AG08395 (cell line): ENCODE data around the gene HOXD11.
A peak's percentile ranks its signal among the peaks of the same experiment; 100 is the strongest.

Experiments
- DNase-seq: peaks from one replicate; pipeline ENCODE4 v3.0.0; 2012; ENCODE audit warnings: mixed read lengths, low spot score

HOXD11 gene

GRCh38 chr2:176131848-176132158, 24.7 kb downstream of the HOXD11 start:
- DNase-seq = no peak

DNA sequence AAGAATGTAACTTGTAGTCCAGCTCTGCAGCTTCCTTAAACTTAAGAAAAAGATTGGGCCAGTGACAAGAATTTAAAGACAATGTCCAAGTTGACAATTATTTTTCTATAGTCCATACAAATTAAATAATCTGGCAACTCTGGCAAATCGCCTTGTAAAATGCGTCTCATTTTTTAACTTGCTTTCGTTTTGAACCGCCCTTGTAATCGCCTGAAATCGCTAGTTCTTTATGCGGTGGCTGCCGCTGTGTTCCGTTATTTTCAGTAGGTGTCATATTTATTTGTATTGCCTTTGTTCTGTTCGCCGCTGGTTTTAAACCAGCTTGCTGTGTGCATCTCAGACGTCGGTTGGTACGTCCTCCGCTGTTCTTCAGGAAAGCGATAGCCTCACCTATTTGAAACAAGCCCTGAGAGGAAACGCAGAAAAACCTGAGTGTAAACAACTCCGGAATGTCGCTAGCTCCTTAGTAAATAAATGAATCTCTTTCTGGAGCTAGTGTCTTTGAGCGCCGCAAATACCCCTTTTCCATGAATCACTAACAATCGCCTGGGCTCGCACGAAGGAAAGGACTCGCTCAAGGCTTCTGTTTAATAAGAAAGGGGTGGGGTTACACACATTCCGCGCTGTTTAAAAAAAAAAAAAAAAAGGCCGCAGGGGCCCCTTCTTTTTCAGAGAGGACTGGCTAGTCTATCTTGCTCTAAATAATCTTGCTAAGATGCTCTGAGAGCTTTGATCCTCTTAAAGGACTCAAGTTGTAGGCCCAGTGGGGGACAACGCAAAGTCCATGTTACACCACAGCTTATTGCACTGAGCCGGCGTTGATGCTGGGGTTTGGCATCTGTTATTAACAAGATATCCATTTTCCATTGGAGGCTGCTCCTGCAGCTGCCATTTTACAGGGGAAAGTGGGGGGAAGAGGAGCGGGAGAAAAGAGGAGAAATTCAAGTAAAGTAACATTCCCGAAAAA, 25.4 kb downstream of the HOXD11 start:
- DNase-seq = no peak

DNA sequence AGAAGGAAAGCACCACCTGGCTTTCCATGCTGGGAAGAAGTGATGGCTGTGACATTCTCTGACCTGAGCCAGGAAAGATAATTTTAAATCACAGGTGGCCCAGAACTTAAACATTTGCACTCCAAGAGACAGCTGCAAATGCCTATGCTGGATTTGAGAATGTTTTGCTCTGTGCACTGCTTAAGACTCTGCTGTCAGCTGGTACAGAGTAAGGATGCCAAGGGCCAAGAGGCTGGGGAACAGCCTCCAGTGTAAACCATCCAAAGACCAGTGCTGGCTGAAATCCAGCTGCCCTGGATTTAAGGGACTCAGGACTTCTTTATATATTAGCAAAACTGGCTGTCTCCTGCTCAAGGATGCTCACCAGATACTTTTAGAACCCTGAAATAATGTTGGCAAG, 26.3 kb downstream of the HOXD11 start:
- DNase-seq = no peak

DNA sequence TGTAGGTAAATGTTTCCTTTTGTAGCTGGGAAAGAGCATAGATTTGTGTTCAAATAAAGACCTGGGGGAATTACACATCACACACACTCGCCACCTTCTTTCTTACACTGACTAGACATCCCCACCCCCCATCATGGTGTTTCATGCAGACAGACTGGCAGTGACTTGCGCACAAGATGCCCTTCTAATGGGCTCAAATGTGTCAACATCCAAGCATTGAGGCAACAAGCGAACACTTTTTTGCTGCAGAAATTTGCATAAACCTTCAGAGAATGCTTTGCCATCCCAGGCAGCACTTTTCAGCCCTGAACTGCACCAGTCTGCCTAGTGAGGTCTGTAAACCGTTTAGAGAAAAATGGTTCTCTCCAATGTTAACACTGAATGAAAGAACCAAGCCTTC, 27.0 kb downstream of the HOXD11 start:
- DNase-seq = no peak

DNA sequence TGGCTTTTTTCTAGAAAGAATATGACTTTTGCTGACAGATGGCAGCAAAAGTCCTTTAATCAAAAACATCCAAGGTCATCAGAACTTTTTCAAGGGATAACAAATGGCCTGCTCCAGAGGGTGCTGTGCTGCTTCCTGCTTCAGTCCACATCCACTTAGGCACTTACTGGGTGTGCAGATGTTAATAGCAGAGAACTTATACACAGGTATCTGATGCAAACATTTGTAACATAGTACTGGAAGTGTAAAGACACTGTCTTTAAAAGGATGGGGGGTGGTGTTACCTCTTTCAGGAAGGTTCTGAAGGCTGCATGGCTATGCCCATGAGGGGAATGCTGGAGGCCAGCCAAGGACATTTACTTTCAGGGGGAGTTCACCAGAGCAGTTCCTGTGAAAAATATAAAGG, 28.0 kb downstream of the HOXD11 start:
- no peak for DNase-seq

GRCh38 chr2:176136374-176137251, 29.5 kb downstream of the HOXD11 start:
- peak; percentile 55 for DNase-seq

DNA sequence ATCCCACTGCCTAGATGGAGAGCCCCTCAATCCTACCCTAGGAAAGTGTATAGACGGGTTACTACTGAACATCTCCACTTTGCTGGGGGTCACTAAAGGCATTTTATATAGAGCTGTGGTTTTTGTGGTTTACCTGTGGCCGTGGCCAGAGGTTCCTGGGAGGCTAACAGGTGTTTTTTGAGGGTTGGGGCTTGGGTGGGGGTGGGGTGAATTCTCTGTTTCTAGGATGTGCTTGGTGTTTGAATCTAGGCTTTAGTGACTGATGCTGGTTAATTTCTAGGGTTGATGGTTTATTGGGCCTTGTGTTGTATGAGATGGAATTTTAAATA, 30.1 kb downstream of the HOXD11 start:
- no peak for DNase-seq

DNA sequence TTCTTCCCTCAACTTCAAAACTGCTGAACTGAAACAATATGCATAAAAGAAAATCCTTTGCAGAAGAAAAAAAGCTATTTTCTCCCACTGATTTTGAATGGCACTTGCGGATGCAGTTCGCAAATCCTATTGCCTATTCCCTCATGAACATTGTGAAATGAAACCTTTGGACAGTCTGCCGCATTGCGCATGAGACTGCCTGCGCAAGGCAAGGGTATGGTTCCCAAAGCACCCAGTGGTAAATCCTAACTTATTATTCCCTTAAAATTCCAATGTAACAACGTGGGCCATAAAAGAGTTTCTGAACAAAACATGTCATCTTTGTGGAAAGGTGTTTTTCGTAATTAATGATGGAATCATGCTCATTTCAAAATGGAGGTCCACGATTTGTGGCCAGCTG, 30.8 kb downstream of the HOXD11 start:
- no peak for DNase-seq

- DNase-seq = no peak
Measured at GRCh38 chr2:176138526-176138922, 31.4 kb downstream of the HOXD11 start.

- no peak for DNase-seq
Measured at GRCh38 chr2:176138923-176139660, 32.0 kb downstream of the HOXD11 start.

DNA sequence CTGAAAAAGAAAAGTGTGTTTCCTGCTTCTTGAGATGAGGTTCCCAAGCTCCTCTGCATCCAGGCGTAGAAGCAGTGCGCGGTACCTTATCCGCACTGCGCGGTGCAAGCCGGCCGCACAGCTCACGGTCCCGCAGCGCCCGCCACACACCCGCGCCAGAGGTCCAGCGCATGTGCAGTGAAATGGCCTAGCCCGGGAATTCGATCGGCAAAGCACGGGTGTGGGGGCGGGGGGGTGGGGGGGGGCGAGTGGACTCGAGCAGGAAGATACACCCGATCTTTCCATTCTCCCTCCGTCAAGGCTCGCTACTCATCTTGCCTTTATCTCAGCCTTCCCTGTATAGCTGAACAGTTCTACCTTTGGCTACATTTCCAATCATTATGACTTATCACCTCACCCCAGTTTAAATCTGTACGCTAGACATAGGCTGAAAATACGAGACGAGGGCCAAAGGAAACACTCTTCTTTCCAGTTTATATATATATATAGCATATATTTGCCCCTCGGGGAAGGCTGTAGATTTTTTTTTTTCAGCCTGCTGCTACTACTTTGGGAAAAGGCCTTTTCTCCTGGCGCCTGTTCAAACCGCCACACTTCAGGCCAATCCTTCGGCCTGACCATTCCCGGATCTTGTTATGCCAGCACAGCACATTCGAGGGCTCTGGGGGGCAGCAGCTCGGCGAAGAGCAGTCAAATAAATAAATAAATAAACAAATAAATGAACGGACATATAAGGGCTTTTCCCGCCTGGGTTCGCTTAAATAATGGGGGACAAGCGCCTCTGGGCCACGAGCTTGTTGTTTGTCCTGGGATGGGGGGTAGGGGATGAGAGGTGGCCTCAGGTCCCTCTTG, 32.8 kb downstream of the HOXD11 start:
- peak; percentile 41 for DNase-seq

- peak; percentile 90 for DNase-seq
Measured at GRCh38 chr2:176140513-176141317, 33.6 kb downstream of the HOXD11 start.

DNA sequence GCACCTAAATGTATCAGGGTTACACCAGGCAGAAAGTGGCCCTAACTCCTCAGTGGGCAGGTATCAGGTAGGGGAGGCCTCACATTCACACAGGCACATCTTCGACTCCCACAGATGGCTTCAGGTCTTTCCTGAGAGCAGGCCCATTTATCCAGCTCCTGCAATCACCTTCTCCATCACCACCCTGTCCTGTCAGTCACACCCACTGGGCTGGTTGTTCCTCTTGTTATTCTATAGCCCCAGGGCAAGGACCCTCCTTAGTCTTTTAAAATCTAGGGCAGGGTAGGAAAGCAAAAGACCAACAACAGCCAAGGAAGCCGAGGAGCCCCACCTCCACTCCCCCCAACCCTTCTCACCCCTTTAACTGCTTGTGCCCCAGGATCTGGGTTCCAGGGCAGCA, 35.2 kb downstream of the HOXD11 start:
- DNase-seq = no peak

DNA sequence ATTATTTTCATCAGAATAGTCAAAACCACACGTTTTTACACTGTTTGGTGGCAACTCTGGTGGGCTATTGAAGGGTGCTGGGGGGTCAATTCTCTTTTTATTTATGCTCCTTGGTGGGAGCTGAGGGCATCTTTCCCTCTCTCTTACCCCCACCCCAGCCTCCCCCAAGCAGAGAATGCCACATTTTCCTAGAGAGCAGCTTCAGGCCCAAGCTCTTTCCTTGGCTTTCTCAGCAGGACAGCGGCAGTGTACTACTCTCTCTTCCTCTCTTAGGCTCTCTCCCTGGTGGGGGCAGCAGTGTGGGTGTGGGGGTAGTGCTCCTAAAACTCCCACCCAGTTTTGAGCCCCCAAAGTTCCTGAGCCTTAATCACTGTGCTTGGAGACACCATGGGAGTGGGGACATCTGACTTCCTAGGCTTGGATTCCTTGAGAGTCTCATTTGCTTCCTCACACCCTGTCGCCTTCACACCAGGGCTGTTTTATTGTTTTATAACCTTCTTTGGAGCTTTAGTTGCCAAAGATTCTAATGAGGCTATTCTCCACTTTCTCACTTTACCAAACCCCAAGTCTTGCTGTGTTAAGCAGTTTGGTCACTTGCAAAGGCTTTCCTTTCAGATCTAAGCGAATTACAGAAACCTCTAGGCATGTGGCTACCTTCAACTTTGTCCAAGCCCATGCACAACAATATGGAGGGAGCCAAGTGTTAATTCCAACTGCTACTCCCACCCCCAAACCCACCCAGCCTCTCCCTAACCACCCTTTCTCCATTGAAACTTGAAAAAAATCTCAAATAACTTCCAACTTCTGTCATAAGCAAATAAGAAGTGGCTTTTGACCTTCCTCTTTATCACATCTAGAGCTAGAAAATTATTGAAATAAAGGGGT, 38.2 kb downstream of the HOXD11 start:
- DNase-seq = no peak

GRCh38 chr2:176146101-176146500, 39.0 kb downstream of the HOXD11 start:
- DNase-seq = no peak

DNA sequence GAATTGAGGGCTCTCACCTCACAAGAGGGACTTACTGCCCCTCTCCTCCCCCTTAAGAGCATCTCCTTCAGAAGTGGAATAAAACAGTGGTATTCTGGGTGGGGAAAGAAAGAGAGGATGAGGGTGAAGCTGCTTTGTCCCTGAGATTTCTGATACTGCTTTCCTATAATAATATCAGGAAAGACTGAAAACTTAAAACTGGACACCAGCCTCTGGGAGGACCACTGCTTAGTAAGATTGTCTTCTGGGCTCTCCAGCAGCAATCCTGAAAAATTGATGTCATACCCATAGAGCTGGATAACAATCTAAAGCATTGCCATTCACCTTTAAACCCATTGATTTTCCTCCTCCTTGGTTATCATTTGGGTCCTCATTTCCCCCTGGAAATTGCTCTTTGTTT, 39.6 kb downstream of the HOXD11 start:
- DNase-seq = no peak

DNA sequence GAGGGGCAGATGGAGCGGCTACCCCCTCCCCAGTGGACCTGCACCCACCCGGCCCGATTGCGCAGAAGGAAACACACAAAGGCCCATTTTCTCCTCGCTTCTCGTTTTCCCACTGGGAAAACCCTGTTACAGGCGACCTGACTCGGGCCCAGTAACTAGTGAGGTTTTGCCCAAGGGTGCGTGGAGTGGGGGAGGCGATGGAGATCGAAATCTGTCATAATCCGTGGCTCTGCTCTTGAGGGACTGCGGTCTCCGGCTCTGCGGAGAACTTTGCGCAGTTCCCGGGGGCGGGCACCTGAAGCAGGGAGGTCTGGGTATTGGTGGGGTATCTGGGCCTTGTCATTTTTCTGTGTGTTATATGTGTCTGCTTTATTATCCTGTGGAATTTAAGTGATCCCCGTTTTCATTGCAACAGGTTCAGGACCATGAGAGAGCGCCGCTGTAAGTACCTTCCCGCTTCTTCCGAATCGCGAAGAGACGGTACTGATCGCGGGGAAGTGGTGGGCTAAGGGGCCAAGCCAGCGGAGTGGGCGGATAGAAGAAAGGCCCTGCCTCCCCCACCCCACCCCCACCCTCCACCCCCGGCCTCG, 40.2 kb downstream of the HOXD11 start:
- DNase-seq = no peak

- no peak for DNase-seq
Measured at GRCh38 chr2:176147800-176148496, 40.9 kb downstream of the HOXD11 start.
